ENCODE results near the gene CHST1. TPM values are rescaled to one million over a fixed set of nuclear protein-coding genes. Genes with fewer than 3 reads are reported as not detected.

CHST1 gene
- total RNA-seq, 2 experiments from 2014 or later: not detected

- H3K27ac Mint-ChIP-seq: no peak overlapping the region
- no peak for TF ChIP-seq CTCF (IDR thresholded peaks at IDR 0.05)
- CTCF ChIA-PET: no interaction called here
- H3K4me3 ChIP-seq (ENCODE audit: low read length): no peak overlapping the region
- POLR2A ChIA-PET: no interaction called here
- no peak overlapping the region for H3K4me3 Mint-ChIP-seq
- H3K9me3 ChIP-seq (ENCODE audit: control insufficient read depth in 1 of 2, insufficient read depth in 1 of 2, low read length in 2 of 2): no peaks in the 10 kb centered on the region
- H3K27ac ChIP-seq (ENCODE audit: low read depth in 1 of 2, low read length in 2 of 2): no peak overlapping the region
- no peaks in the 10 kb centered on the region for H3K4me1 ChIP-seq (ENCODE audit: insufficient read depth, low read length)
- ATAC-seq (ENCODE audit: poor library complexity) (no peak), DNase-seq (no peak)
- no peaks in the 10 kb centered on the region for H3K36me3 Mint-ChIP-seq (ENCODE audit: low read depth)
- peaks cover 39% of the 10 kb centered on the region for H3K27me3 Mint-ChIP-seq
- H3K4me1 Mint-ChIP-seq (ENCODE audit: low read depth): no peaks in the 10 kb centered on the region
- intact Hi-C loops (cut with DNase I, micrococcal nuclease): no loop called here
- H3K36me3 ChIP-seq (ENCODE audit: insufficient read depth, low read length): no peaks in the 10 kb centered on the region
- no peaks in the 10 kb centered on the region for H3K9me3 Mint-ChIP-seq
- peaks cover 7% of the 10 kb centered on the region in 2 experiments for H3K27me3 ChIP-seq (ENCODE audit: control insufficient read depth in 1 of 2, insufficient read depth in 2 of 2, low read length in 2 of 2)
These were observed 21.7 kb downstream of the CHST1 start for GRCh38 chr11:45643598-45644260.

GRCh38 chr11:45641961-45642360 lies 23.5 kb downstream of the CHST1 start:
- POLR2A ChIA-PET: no interaction called here
- H3K36me3 ChIP-seq (ENCODE audit: insufficient read depth, low read length): no peaks in the 10 kb centered on the region

GRCh38 chr11:45638051-45638450 lies 27.4 kb downstream of the CHST1 start:
- Mint-ChIP-seq H3K4me1 (ENCODE audit: low read depth) (no peaks in the 10 kb centered on the region), H3K4me3 (no peak overlapping the region), H3K27me3 (peaks cover 62% of the 10 kb centered on the region), H3K9me3 (no peaks in the 10 kb centered on the region), H3K27ac (no peak overlapping the region), H3K36me3 (ENCODE audit: low read depth) (no peaks in the 10 kb centered on the region)
- DNase-seq (no peak), ATAC-seq (ENCODE audit: poor library complexity) (no peak)
- CTCF ChIA-PET: interaction anchor here (1.1 kb wide), 1 partner anchor 17 kb away, joined by 3 read pairs; no protein-coding TSS in a partner anchor
- no peak for TF ChIP-seq CTCF (IDR thresholded peaks at IDR 0.05)
- H3K4me1 ChIP-seq (ENCODE audit: insufficient read depth, low read length): no peaks in the 10 kb centered on the region
- no peak overlapping the region for H3K4me3 ChIP-seq (ENCODE audit: low read length)
- POLR2A ChIA-PET: no interaction called here
- no peaks in the 10 kb centered on the region for H3K36me3 ChIP-seq (ENCODE audit: insufficient read depth, low read length)
- peaks cover 4 to 11% of the 10 kb centered on the region in 2 experiments for H3K27me3 ChIP-seq (ENCODE audit: control insufficient read depth in 1 of 2, insufficient read depth in 2 of 2, low read length in 2 of 2)
- peaks cover 0 to 5% of the 10 kb centered on the region in 2 experiments for H3K9me3 ChIP-seq (ENCODE audit: control insufficient read depth in 1 of 2, insufficient read depth in 1 of 2, low read length in 2 of 2)
- intact Hi-C loops (cut with DNase I, micrococcal nuclease): no loop called here
- no peak overlapping the region for H3K27ac ChIP-seq (ENCODE audit: low read depth in 1 of 2, low read length in 2 of 2)

More at GRCh38 chr11:45641961-45642360, 23.5 kb downstream of the CHST1 start:
- H3K9me3 ChIP-seq (ENCODE audit: control insufficient read depth in 1 of 2, insufficient read depth in 1 of 2, low read length in 2 of 2): peaks cover 0 to 5% of the 10 kb centered on the region in 2 experiments
- no peak for ATAC-seq (ENCODE audit: poor library complexity)
- peaks cover 7% of the 10 kb centered on the region in 2 experiments for H3K27me3 ChIP-seq (ENCODE audit: control insufficient read depth in 1 of 2, insufficient read depth in 2 of 2, low read length in 2 of 2)
- no peak for TF ChIP-seq CTCF (IDR thresholded peaks at IDR 0.05)
- H3K4me1 ChIP-seq (ENCODE audit: insufficient read depth, low read length): no peaks in the 10 kb centered on the region
- Mint-ChIP-seq H3K4me1 (ENCODE audit: low read depth) (no peaks in the 10 kb centered on the region), H3K9me3 (no peaks in the 10 kb centered on the region), H3K36me3 (ENCODE audit: low read depth) (no peaks in the 10 kb centered on the region), H3K4me3 (no peak overlapping the region), H3K27ac (no peak overlapping the region), H3K27me3 (peaks cover 53% of the 10 kb centered on the region)
- H3K4me3 ChIP-seq (ENCODE audit: low read length): no peak overlapping the region
- CTCF ChIA-PET: no interaction called here
- intact Hi-C loops (cut with DNase I, micrococcal nuclease): no loop called here
- no peak overlapping the region for H3K27ac ChIP-seq (ENCODE audit: low read depth in 1 of 2, low read length in 2 of 2)
- no peak for DNase-seq

Data from CD4-positive, alpha-beta T cell (primary cell).